CD14-positive monocyte (primary cell): Measurements from ENCODE around the gene DEPDC5. TPM values are rescaled to one million over a fixed set of nuclear protein-coding genes. Genes with fewer than 3 reads are reported as not detected.
A peak's percentile ranks its signal among the peaks of the same experiment; 100 is the strongest.
"Not testable (repeated sequence)": the region's sequence is repeated elsewhere in the genome, so short reads cannot be mapped to it uniquely, and the experiment has no call there.

Experiments
- DNase-seq, 3 donors: peaks; one replicate each; pipeline ENCODE4 v3.0.0-alpha.2; 2011 to 2022
- H2AFZ ChIP-seq: 2 replicates; pipeline ENCODE4 v1.6.0; 2012; ENCODE audit warnings: mild to moderate bottlenecking, low read depth, low read length, inconsistent platforms; ENCODE audit not compliant: insufficient read depth, poor library complexity, severe bottlenecking
- H3K27ac ChIP-seq, 2 donors: 1 replicate in 1 of 2; 2 replicates in 1 of 2; pipeline ENCODE4 v1.5.1; 2012 to 2013; ENCODE audit warnings: low read length in 2 of 2, control low read depth in 1 of 2, inconsistent platforms in 1 of 2, low read depth in 1 of 2, mild to moderate bottlenecking in 1 of 2
- H3K27me3 ChIP-seq, 2 donors: one replicate each; pipeline versions ENCODE4 v1.6.0 to v1.6.1; 2011 to 2013; ENCODE audit warnings: low read length in 2 of 2; ENCODE audit not compliant: control insufficient read depth in 2 of 2, insufficient read depth in 2 of 2
- H3K36me3 ChIP-seq, 2 donors: replicated peaks in 1 of 2; 1 replicate in 1 of 2; 2 replicates in 1 of 2; pipeline versions ENCODE4 v1.5.1 to v1.6.1; 2012 to 2013; ENCODE audit warnings: low read length in 2 of 2, control low read depth in 1 of 2, inconsistent platforms in 1 of 2, mild to moderate bottlenecking in 1 of 2; ENCODE audit not compliant: insufficient read depth in 2 of 2, control insufficient read depth in 1 of 2
- H3K4me1 ChIP-seq, 2 donors: 1 replicate in 1 of 2; 2 replicates in 1 of 2; pipeline versions ENCODE4 v1.5.1 to v1.6.1; 2012 to 2013; ENCODE audit warnings: low read length in 2 of 2, control low read depth in 1 of 2, inconsistent platforms in 1 of 2, mild to moderate bottlenecking in 1 of 2, moderate library complexity in 1 of 2; ENCODE audit not compliant: insufficient read depth in 2 of 2, control insufficient read depth in 1 of 2
- H3K4me2 ChIP-seq: replicated peaks from 2 replicates; pipeline ENCODE3; 2012; ENCODE audit warnings: low read length, moderate library complexity, mild to moderate bottlenecking; ENCODE audit not compliant: poor library complexity, severe bottlenecking; ENCODE audit errors: extremely low read depth
- H3K4me3 ChIP-seq, 3 experiments: fragments of 200-600 bp in 1 of 3; sonication (generic) in 1 of 3; replicated peaks in 1 of 3; 1 replicate in 2 of 3; 2 replicates in 1 of 3; pipeline ENCODE4 v1.5.1; 2011 to 2013; ENCODE audit warnings: low read length in 3 of 3, mild to moderate bottlenecking in 3 of 3, control low read depth in 2 of 3, low read depth in 2 of 3, inconsistent platforms in 1 of 3, moderate library complexity in 1 of 3
- H3K79me2 ChIP-seq: 2 replicates; pipeline ENCODE4 v1.6.0; 2012; ENCODE audit warnings: mild to moderate bottlenecking, control low read depth, inconsistent platforms, low read length, moderate library complexity; ENCODE audit not compliant: insufficient read depth
- H3K9ac ChIP-seq: 2 replicates; pipeline ENCODE4 v1.6.0; 2017; ENCODE audit warnings: low read length, mild to moderate bottlenecking; ENCODE audit not compliant: insufficient read depth, poor library complexity, severe bottlenecking
- H3K9me3 ChIP-seq, 2 donors: replicated peaks in 1 of 2; 1 replicate in 1 of 2; 2 replicates in 1 of 2; pipeline versions ENCODE4 v1.5.1 to v1.6.1; 2012 to 2013; ENCODE audit warnings: low read length in 2 of 2, control low read depth in 1 of 2; ENCODE audit not compliant: control insufficient read depth in 1 of 2, insufficient read depth in 1 of 2
- H4K20me1 ChIP-seq: 2 replicates; pipeline ENCODE4 v1.6.0; 2012; ENCODE audit warnings: mild to moderate bottlenecking, low read length, control low read depth, moderate library complexity; ENCODE audit not compliant: insufficient read depth
- H3K27ac Mint-ChIP-seq, 7 donors: one replicate each; pipeline ENCODE4 v1.8.0; 2020; ENCODE audit warnings: mild to moderate bottlenecking in 7 of 7, mixed read lengths in 7 of 7, moderate library complexity in 6 of 7, inconsistent platforms in 2 of 7
- H3K27me3 Mint-ChIP-seq, 3 donors: one replicate each; pipeline ENCODE4 v1.8.0; 2021 to 2022; ENCODE audit warnings: low read depth in 3 of 3, mild to moderate bottlenecking in 3 of 3, mixed read lengths in 3 of 3, moderate library complexity in 3 of 3, inconsistent platforms in 1 of 3
- H3K36me3 Mint-ChIP-seq, 2 donors: one replicate each; pipeline ENCODE4 v1.8.0; 2020; ENCODE audit warnings: mixed read lengths in 2 of 2, inconsistent platforms in 1 of 2, mild to moderate bottlenecking in 1 of 2
- H3K4me1 Mint-ChIP-seq: one replicate; pipeline ENCODE4 v1.8.0; 2020; ENCODE audit warnings: mild to moderate bottlenecking, mixed read lengths
- H3K4me3 Mint-ChIP-seq, 2 donors: one replicate each; pipeline ENCODE4 v1.8.0; 2020; ENCODE audit warnings: mild to moderate bottlenecking in 2 of 2, mixed read lengths in 2 of 2, moderate library complexity in 1 of 2
- H3K9me3 Mint-ChIP-seq, 7 donors: one replicate each; pipeline ENCODE4 v1.8.0; 2020 to 2022; ENCODE audit warnings: mixed read lengths in 7 of 7, mild to moderate bottlenecking in 6 of 7, moderate library complexity in 6 of 7, inconsistent platforms in 2 of 7
- WGBS: methylation state at CpG from one replicate; pipeline ENCODE4 v1.1.5; 2013; ENCODE audit warnings: missing lambda C conversion rate; ENCODE audit not compliant: insufficient coverage; 5-methylcytosine and 5-hydroxymethylcytosine counted together
- intact Hi-C, 2 donors: fragments of 100-400 bp; cut with micrococcal nuclease; formaldehyde crosslinking; loops; one replicate each; pipeline versions ENCODE4 v1.15.0 to v1.15.1; 2023
- polyA plus RNA-seq, 3 donors: library from polyadenylated mRNA; depleted of rRNA in 1 of 3; unstranded in 2 of 3; stranded (reverse) in 1 of 3; fragments of 300-500 nt in 2 of 3; fragments of >200 nt in 1 of 3; fragmentation: Illumina TruSeq in 2 of 3; gene quantifications; 1 replicate in 2 of 3; 2 replicates in 1 of 3; pipeline ENCODE4 v1.2.3, GENCODE V29; 2012 to 2021
- TF ChIP-seq, protein P1 (sequence below): fragments of 200-600 bp; IDR thresholded peaks from one replicate; pipeline ENCODE4 v1.8.0; 2022; ENCODE audit warnings: antibody characterized with exemption, mild to moderate bottlenecking

The DEPDC5 gene
- polyA plus RNA-seq, 3 donors, result 2.2 to 19.5 (median 4.1) TPM

- H3K4me1 ChIP-seq, result peaks cover 23 to 25% of the 10 kb centered on the region in 2 donors
- H3K4me1 Mint-ChIP-seq, result peaks cover 36% of the 10 kb centered on the region
- H2AFZ ChIP-seq, result no peak overlapping the region
- peaks cover 96% of the 10 kb centered on the region for H4K20me1 ChIP-seq
- no peak overlapping the region for H3K4me3 Mint-ChIP-seq
- peaks cover 33 to 59% of the 10 kb centered on the region in 2 donors for H3K36me3 ChIP-seq
- H3K36me3 Mint-ChIP-seq, result peaks cover 29 to 65% of the 10 kb centered on the region in 2 donors
- H3K9ac ChIP-seq, result no peak overlapping the region
- peaks cover 96% of the 10 kb centered on the region for H3K79me2 ChIP-seq
- no peak for DNase-seq
- no peak overlapping the region for H3K4me3 ChIP-seq
- 100% methylated on average over 1 of the region's 2 CpGs for WGBS
- no peak overlapping the region for H3K4me2 ChIP-seq
- H3K27me3 Mint-ChIP-seq, result no peaks in the 10 kb centered on the region
- H3K27ac ChIP-seq, result peak overlapping the region in 1 of 2 donors; percentile 57
- H3K9me3 ChIP-seq, result no peaks in the 10 kb centered on the region
- peak overlapping the region in 6 of 7 donors; percentile 1 to 87 (median 31) for H3K27ac Mint-ChIP-seq
- TF ChIP-seq, protein P1, sequence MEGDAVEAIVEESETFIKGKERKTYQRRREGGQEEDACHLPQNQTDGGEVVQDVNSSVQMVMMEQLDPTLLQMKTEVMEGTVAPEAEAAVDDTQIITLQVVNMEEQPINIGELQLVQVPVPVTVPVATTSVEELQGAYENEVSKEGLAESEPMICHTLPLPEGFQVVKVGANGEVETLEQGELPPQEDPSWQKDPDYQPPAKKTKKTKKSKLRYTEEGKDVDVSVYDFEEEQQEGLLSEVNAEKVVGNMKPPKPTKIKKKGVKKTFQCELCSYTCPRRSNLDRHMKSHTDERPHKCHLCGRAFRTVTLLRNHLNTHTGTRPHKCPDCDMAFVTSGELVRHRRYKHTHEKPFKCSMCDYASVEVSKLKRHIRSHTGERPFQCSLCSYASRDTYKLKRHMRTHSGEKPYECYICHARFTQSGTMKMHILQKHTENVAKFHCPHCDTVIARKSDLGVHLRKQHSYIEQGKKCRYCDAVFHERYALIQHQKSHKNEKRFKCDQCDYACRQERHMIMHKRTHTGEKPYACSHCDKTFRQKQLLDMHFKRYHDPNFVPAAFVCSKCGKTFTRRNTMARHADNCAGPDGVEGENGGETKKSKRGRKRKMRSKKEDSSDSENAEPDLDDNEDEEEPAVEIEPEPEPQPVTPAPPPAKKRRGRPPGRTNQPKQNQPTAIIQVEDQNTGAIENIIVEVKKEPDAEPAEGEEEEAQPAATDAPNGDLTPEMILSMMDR, result no peak
- no peaks in the 10 kb centered on the region for H3K27me3 ChIP-seq
- intact Hi-C loops, result no loop called here
- peaks cover 0 to 2% (median 0%) of the 10 kb centered on the region in 7 donors for H3K9me3 Mint-ChIP-seq
Observed at GRCh38 chr22:31738566-31738965, 15.3 kb upstream of the DEPDC5 start.

DNA sequence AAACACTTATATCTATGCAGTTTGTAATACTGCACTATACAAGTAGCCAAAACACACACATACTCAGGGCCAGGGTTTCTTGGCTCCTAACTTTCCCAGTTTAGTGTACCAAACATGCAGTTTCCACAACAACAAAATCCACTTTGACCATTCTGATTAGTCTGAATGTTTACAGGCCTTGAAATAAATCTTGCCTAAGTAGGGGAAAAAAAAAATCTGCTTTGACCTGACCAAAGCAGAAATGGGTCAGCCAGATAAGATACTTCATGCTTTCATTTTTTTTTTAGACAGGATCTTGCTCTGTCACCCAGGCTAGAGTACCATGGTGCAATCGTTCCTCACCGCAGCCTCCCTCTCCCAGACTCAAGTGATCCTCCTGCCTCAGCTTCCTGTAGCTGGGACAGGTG lies 14.0 kb upstream of the DEPDC5 start:
- WGBS, result no CpG with 5 or more reads among the region's 2 CpGs
- peaks cover 23 to 25% of the 10 kb centered on the region in 2 donors for H3K4me1 ChIP-seq
- Mint-ChIP-seq H3K4me1 (peaks cover 39% of the 10 kb centered on the region), H3K27ac (peak overlapping the region; percentile 10 to 85 (median 57)), H3K36me3 (peaks cover 22 to 58% of the 10 kb centered on the region in 2 donors), H3K4me3 (no peak overlapping the region), H3K27me3 (no peaks in the 10 kb centered on the region), H3K9me3 (peaks cover 0 to 2% (median 0%) of the 10 kb centered on the region in 7 donors)
- peaks cover 28 to 52% of the 10 kb centered on the region in 2 donors for H3K36me3 ChIP-seq
- no peaks in the 10 kb centered on the region for H3K27me3 ChIP-seq
- no peak overlapping the region for H3K4me2 ChIP-seq
- TF ChIP-seq, protein P1, result no peak
- peak overlapping the region in 1 of 2 donors; percentile 57 for H3K27ac ChIP-seq
- no peak overlapping the region for H3K4me3 ChIP-seq
- no peaks in the 10 kb centered on the region for H3K9me3 ChIP-seq
- DNase-seq, result no peak
- H4K20me1 ChIP-seq, result peaks cover 96% of the 10 kb centered on the region
- H3K9ac ChIP-seq, result no peak overlapping the region
- peaks cover 96% of the 10 kb centered on the region for H3K79me2 ChIP-seq
- intact Hi-C loops, result no loop called here
- H2AFZ ChIP-seq, result no peak overlapping the region

GRCh38 chr22:31740314-31740713 lies 13.5 kb upstream of the DEPDC5 start:
- H3K27me3 Mint-ChIP-seq, intact Hi-C loops, DNase-seq, H2AFZ ChIP-seq, H3K4me2 ChIP-seq, H3K4me3 ChIP-seq, H3K9me3 Mint-ChIP-seq, H3K9ac ChIP-seq, H3K4me3 Mint-ChIP-seq, H3K9me3 ChIP-seq, H3K27me3 ChIP-seq: not testable (repeated sequence)
- H3K79me2 ChIP-seq, result peaks cover 96% of the 10 kb centered on the region
- H3K27ac Mint-ChIP-seq, result peak overlapping the region; percentile 55 to 93 (median 85)
- 95% methylated on average over 4 of the region's 7 CpGs for WGBS
- peaks cover 21 to 54% of the 10 kb centered on the region in 2 donors for H3K36me3 Mint-ChIP-seq
- peaks cover 28 to 47% of the 10 kb centered on the region in 2 donors for H3K36me3 ChIP-seq
- peak overlapping the region in 1 of 2 donors; percentile 20 for H3K27ac ChIP-seq
- H3K4me1 ChIP-seq, result peaks cover 25% of the 10 kb centered on the region in 2 donors
- peaks cover 39% of the 10 kb centered on the region for H3K4me1 Mint-ChIP-seq
- peaks cover 94% of the 10 kb centered on the region for H4K20me1 ChIP-seq
